Measurements from ENCODE around the gene TBCB.

- no peak for TF ChIP-seq NFRKB (IDR thresholded peaks at IDR 0.05)
- TF ChIP-seq FOXA1 (IDR thresholded peaks at IDR 0.05): no peak
- no peak for TF ChIP-seq BHLHE40 (IDR thresholded peaks at IDR 0.05; ENCODE audit: borderline replicate concordance)
Measured at GRCh38 chr19:36101550-36102327, 13.5 kb upstream of the TBCB start.
